HG03378 (cell line): ENCODE measurements around the gene PIM3.

ENCODE experiments used
- ATAC-seq: cut with Tn5 transposase; IDR thresholded peaks from one replicate; pipeline ENCODE4 v1.9.1; 2021; ENCODE audit warnings: mild to moderate bottlenecking, moderate library complexity; ENCODE audit not compliant: unreplicated experiment

Gene PIM3

GRCh38 chr22:49966041-49966773 is 5.6 kb downstream of the PIM3 start:
- no peak for ATAC-seq

GRCh38 chr22:49966774-49967705 is 6.5 kb downstream of the PIM3 start:
- ATAC-seq = no peak

GRCh38 chr22:49967706-49968208 is 7.2 kb downstream of the PIM3 start:
- no peak for ATAC-seq

GRCh38 chr22:49968313-49968830 is 7.8 kb downstream of the PIM3 start:
- no peak for ATAC-seq

GRCh38 chr22:49968831-49969661 is 8.5 kb downstream of the PIM3 start:
- ATAC-seq = no peak

GRCh38 chr22:49969751-49970527 is 9.4 kb downstream of the PIM3 start:
- peak; percentile 2 for ATAC-seq

- peak; percentile 51 for ATAC-seq
Measured at GRCh38 chr22:49970528-49971231, 10.1 kb downstream of the PIM3 start.

- peak; percentile 4 for ATAC-seq
Measured at GRCh38 chr22:49971232-49972162, 10.9 kb downstream of the PIM3 start.

- no peak for ATAC-seq
Measured at GRCh38 chr22:49972163-49973017, 11.8 kb downstream of the PIM3 start.

- no peak for ATAC-seq
Measured at GRCh38 chr22:49973018-49973961, 12.7 kb downstream of the PIM3 start.

- no peak for ATAC-seq
Measured at GRCh38 chr22:49975543-49976389, 15.2 kb downstream of the PIM3 start.

GRCh38 chr22:49976439-49977175 is 16.0 kb downstream of the PIM3 start:
- no peak for ATAC-seq

GRCh38 chr22:49977578-49977977 is 17.0 kb downstream of the PIM3 start:
- ATAC-seq = no peak

- ATAC-seq = no peak
Measured at GRCh38 chr22:49979587-49980264, 19.2 kb downstream of the PIM3 start.
